Right ventricle myocardium inferior (tissue), 1 donor: ENCODE data around the gene YIPF4. TPM values are rescaled to one million over a fixed set of nuclear protein-coding genes. Genes with fewer than 3 reads are reported as not detected.

Source experiments
- ATAC-seq: fragments of 200-7000 bp; cut with Tn5 transposase; one replicate; pipeline ENCODE4 v1.9.1; 2020; ENCODE audit warnings: mild to moderate bottlenecking, moderate library complexity
- DNase-seq: peaks from one replicate; pipeline ENCODE4 v3.0.0; 2021; ENCODE audit errors: missing footprints
- intact Hi-C: fragments of 100-400 bp; cut with DNase I; formaldehyde crosslinking; loops from one replicate; pipeline ENCODE4 v1.11.0; 2022
- long read RNA-seq: library from polyadenylated mRNA; unstranded; transcript quantifications from one replicate; pipeline ENCODE4 v2.0.0, GENCODE V29; 2021
- total RNA-seq: library from RNA; stranded (reverse); fragmentation: NEBNext Ultra II Directional; extraction: Animal tissue kit (Norgen Biotek cat#: 25700); gene quantifications from one replicate; pipeline ENCODE4 v1.2.1, GENCODE V29; 2021
- donor health status: DM: no; HTN: yes; CAD: no; lungs with severe emphysema.

Gene YIPF4
- 77.2 TPM for total RNA-seq
- long read RNA-seq, full-length matches to known transcripts = 61 of 65 reads
- long read RNA-seq, partial matches to known transcripts = 0 of 65 reads
- long read RNA-seq, other reads (novel, unspliced or antisense) = 4 of 65 reads

GRCh38 chr2:32277674-32278477 lies at the start of gene YIPF4:
Gene YIPF4, plus strand, starts transcription at chr2:32277904. Its CDS starts 252 bp downstream, at chr2:32278156.
- intact Hi-C loops = loop anchor here (10.0 kb wide), 1 partner anchor 113 kb away; the partner anchor contains the start of gene SLC30A6
- ATAC-seq (peak; percentile 98), DNase-seq (peak; percentile 92)

DNA sequence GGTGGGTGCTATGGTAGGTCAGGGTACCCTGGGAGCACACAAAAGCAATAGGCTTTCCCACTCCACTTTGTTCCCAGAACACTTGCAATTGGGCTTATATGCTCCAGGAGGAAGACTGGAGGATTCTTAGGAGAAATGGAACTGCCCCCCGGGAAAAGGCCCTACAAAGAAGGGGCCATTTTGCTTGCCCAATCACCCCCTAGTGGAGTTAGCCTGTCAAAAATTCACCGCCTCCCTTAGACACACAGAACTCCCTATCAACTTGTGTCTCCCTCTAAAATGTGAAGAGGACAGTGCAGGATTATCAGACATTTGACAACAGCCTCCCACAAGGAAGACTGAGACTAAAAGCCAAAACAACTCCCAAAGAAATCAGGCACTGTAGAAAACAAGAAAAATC lies 49.5 kb upstream of the YIPF4 start:
- DNase-seq (no peak), ATAC-seq (no peak)
- intact Hi-C loops = no loop called here

DNA sequence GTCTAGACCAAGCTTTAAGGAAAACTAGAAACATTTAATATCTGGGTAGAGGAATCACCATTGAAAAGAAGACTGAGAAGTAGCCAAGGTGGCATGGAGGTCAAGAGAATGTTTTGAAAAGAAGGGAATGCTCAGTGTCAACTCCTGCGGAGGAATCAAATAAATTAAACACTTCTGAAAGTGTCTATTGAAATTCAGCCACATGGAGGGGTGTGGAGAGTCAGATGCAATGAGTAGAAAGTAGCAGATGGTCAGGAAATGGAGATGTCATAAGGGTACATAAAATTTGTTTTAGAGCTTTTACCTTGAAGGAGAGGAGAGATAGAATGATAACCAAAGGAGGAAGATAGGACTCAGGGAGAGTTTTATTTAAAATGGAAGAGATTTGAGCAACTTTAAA lies 48.1 kb upstream of the YIPF4 start:
- ATAC-seq (no peak), DNase-seq (no peak)
- intact Hi-C loops = no loop called here

DNA sequence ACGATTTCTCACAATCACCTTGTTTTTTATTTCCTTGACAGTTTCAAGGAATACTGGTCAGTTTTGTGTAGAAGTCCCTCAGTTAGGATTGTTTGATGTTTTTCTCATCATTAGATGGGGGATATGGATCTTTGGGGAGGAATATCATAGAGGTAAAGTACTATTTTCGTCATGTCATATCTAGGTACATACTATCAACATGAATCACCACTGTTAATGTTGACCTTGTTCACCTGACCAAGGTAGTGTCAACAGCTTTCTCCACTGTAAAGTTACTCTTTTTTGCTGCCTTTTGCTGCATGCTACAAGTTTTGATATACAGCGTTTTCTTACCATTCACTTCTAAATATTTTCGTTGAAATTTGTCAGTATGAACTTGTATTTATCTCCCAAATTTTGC lies 45.7 kb upstream of the YIPF4 start:
- no peak for DNase-seq
- ATAC-seq = no peak
- intact Hi-C loops = no loop called here

GRCh38 chr2:32235315-32235714 lies 42.4 kb upstream of the YIPF4 start:
- ATAC-seq = no peak
- intact Hi-C loops = no loop called here
- DNase-seq = no peak

GRCh38 chr2:32237488-32237887 lies 40.2 kb upstream of the YIPF4 start:
- DNase-seq (no peak), ATAC-seq (no peak)
- intact Hi-C loops = no loop called here

GRCh38 chr2:32237996-32238395 lies 39.7 kb upstream of the YIPF4 start:
- intact Hi-C loops = no loop called here
- no peak for ATAC-seq
- no peak for DNase-seq

DNA sequence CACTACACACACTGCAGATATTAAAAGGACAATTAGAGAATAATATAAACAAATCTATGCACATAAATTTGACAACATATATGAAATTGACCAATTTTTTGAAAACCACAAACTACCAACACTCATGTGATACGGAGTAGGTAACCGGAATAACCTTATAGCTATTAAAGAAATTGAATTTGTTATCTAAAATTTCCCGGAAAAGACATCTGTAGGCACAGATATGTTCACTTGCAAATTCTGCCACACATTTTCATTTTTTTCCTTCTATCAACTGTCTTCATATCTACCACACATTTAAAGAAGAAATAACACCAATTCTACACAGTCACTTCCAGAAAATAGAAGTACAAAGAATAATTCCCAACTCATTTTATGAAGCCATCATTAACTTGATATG lies 35.4 kb upstream of the YIPF4 start:
- intact Hi-C loops = no loop called here
- ATAC-seq (no peak), DNase-seq (no peak)

GRCh38 chr2:32246911-32247310 lies 30.8 kb upstream of the YIPF4 start:
- intact Hi-C loops = no loop called here
- DNase-seq (no peak), ATAC-seq (no peak)

DNA sequence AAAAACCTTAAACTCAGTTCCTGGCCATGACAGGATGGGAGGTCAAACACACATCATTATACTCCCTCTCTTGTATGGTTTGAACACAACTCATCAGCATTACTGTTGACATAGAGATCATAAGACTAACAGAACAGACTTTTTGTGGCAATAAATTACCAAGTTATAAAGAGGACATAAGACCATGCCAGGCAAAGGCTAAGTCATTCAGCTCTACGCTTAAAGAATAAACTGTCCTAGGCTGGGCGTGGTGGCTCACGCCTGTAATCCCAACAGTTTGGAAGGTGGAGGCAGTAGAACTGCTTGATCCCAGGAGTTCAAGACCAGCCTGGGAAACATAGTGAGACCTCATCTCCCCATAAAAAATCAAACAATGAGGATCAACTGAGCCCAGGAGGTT lies 29.4 kb upstream of the YIPF4 start:
- intact Hi-C loops = no loop called here
- ATAC-seq = no peak
- DNase-seq = no peak

DNA sequence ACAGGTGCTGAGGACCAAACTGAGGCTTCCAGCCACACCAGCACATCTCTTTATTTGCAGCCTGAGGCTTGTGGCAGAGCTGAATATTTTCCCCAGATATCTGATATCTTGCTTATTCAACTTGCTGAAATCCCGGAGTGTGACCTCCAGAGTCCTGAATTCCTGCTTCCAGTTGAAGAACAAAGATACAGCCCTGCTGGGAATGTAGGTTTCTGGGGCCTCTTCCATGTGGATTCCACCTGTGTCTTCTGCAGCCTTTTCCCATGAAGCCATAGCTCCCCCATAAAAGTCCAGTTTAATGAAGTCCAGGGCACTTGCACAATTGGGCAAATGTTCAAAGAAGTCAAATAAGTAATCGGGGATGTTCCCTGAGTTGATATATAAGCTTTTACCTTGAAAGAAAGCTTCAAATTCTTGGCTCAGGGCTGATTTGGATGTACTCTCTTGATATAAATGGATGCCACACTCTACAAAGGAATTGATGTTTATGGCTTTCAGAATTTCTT lies 27.9 kb upstream of the YIPF4 start:
- DNase-seq (no peak), ATAC-seq (no peak)
- intact Hi-C loops = no loop called here

- no peak for DNase-seq
- intact Hi-C loops = no loop called here
- ATAC-seq = no peak
Measured at GRCh38 chr2:32250290-32250689, 27.4 kb upstream of the YIPF4 start.

DNA sequence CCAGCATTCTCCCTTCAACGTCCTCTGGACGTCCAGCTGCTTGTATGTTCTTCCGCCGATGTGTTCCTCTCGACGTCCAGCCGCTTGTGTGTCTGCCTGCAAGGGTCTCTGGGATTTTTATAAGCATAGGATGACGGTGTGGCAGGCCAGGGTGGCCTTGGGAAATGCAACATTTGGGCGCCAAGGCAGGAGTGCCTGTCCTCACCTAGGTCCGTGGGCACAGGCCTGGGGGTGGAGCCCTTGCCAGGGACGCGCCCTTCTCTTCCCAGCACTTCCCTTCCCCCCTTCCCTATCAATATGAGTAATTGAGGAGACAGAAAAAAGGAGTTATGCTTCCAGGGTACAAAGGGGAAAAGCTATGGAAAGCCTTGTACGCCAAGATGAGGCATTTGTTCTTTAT lies 19.5 kb upstream of the YIPF4 start:
- intact Hi-C loops = no loop called here
- no peak for DNase-seq
- ATAC-seq = no peak

- intact Hi-C loops = no loop called here
- no peak for ATAC-seq
- no peak for DNase-seq
Measured at GRCh38 chr2:32260376-32260775, 17.3 kb upstream of the YIPF4 start.

DNA sequence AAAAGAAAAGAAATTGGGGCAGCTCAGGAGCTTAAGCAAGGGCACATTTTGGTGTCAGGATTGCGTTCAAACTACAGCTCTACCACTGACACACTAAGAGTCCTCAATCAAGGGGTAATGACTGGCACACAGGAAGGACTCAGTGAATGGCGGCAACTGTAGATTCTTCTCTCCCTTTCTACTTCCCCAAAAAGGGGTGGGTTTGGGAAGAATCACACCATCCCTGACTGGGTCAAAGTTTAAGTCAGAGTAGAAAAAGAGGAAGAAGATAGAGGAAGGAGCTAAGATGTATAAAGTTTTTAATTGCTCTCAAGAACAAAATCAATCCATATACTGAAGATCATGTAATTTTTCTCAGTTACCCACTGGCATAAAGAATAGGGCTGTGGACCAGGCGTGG lies 15.6 kb upstream of the YIPF4 start:
- DNase-seq (no peak), ATAC-seq (no peak)
- intact Hi-C loops = no loop called here

GRCh38 chr2:32264422-32265105 lies 13.1 kb upstream of the YIPF4 start, which contains the start of gene NLRC4:
Gene NLRC4, minus strand, starts transcription at chr2:32264886. Its CDS starts 8,111 bp downstream, at chr2:32256775.
- intact Hi-C loops = no loop called here
- DNase-seq = no peak
- ATAC-seq = peak; percentile 67

DNA sequence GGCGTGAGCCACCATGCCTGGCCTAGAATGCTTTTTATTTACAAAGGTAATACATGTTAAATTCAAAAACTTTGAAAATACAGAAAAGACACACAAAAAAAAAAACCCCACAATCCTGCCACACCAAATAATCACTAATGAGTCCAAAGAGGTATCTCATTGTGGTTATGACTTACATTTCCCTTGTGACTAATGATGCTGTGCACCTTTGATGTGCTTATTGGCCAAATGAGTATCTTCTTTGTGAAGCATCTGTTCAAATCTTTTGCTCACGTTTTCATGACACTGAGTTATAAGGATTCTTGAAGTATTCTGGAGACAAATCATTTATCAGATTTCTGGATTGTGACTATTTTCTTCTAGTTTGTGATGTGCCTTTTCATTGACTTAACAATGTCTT lies 6.6 kb upstream of the YIPF4 start:
- ATAC-seq (no peak), DNase-seq (no peak)
- intact Hi-C loops = loop anchor here (10.0 kb wide), 1 partner anchor 106 kb away; the partner anchor contains the start of gene SLC30A6

- intact Hi-C loops = loop anchor here (10.0 kb wide), 1 partner anchor 107 kb away; the partner anchor contains the start of gene SLC30A6
- no peak for ATAC-seq
Measured at GRCh38 chr2:32272279-32272678, 5.4 kb upstream of the YIPF4 start.

GRCh38 chr2:32274289-32274688 lies 3.4 kb upstream of the YIPF4 start:
- DNase-seq (no peak), ATAC-seq (no peak)
- intact Hi-C loops = loop anchor here (10.0 kb wide), 1 partner anchor 109 kb away; the partner anchor contains the start of gene SLC30A6

More at GRCh38 chr2:32272279-32272678, 5.4 kb upstream of the YIPF4 start:
- DNase-seq = no peak
